Activated CD4-positive, alpha-beta T cell treated with anti-CD3 and anti-CD28 coated beads, Interleukin-2, amount 50 U/mL, for 16 hours (primary cell): Measurements from ENCODE around the gene ADRA2B.
"Not testable (repeated sequence)": the region's sequence is repeated elsewhere in the genome, so short reads cannot be mapped to it uniquely, and the experiment has no call there.

Source experiments
- DNase-seq: peaks from one replicate; pipeline ENCODE4 v3.0.0-alpha.2; 2020

ADRA2B gene

GRCh38 chr2:96116424-96116878 is at the start of gene ADRA2B:
TSS of gene ADRA2B (minus strand) at chr2:96116571. CDS start at chr2:96116149, 422 bp downstream.
- peak; percentile 77 for DNase-seq

- DNase-seq, result peak; percentile 90
These were observed 48.3 kb upstream of the ADRA2B start for GRCh38 chr2:96164459-96165184.

GRCh38 chr2:96163768-96164429 is 47.5 kb upstream of the ADRA2B start:
- no peak for DNase-seq

GRCh38 chr2:96163415-96163767 is 47.0 kb upstream of the ADRA2B start:
- DNase-seq, result no peak

GRCh38 chr2:96161898-96162297 is 45.5 kb upstream of the ADRA2B start:
- no peak for DNase-seq

GRCh38 chr2:96160366-96160765 is 44.0 kb upstream of the ADRA2B start:
- not testable (repeated sequence) for DNase-seq

- no peak for DNase-seq
These were observed 42.9 kb upstream of the ADRA2B start for GRCh38 chr2:96159084-96159830.

GRCh38 chr2:96158554-96158940 is 42.2 kb upstream of the ADRA2B start:
- no peak for DNase-seq

GRCh38 chr2:96157649-96158553 is 41.5 kb upstream of the ADRA2B start:
- DNase-seq, result peak; percentile 91

- no peak for DNase-seq
These were observed 40.7 kb upstream of the ADRA2B start for GRCh38 chr2:96156926-96157648.

- DNase-seq, result peak; percentile 72
These were observed 39.8 kb upstream of the ADRA2B start for GRCh38 chr2:96156011-96156820.

- DNase-seq, result no peak
These were observed 38.4 kb upstream of the ADRA2B start for GRCh38 chr2:96154506-96155380.

- DNase-seq, result no peak
These were observed 37.6 kb upstream of the ADRA2B start for GRCh38 chr2:96153991-96154431.

- DNase-seq, result no peak
These were observed 36.9 kb upstream of the ADRA2B start for GRCh38 chr2:96153291-96153713.

GRCh38 chr2:96152304-96153161 is 36.2 kb upstream of the ADRA2B start:
- DNase-seq, result no peak

GRCh38 chr2:96151595-96152303 is 35.4 kb upstream of the ADRA2B start:
- no peak for DNase-seq

- DNase-seq, result no peak
These were observed 34.6 kb upstream of the ADRA2B start for GRCh38 chr2:96150791-96151594.
